HG03457 (cell line): ENCODE data around the gene TRIM46.
"Not testable (repeated sequence)": the region's sequence is repeated elsewhere in the genome, so short reads cannot be mapped to it uniquely, and the experiment has no call there.

ENCODE experiments used
- ATAC-seq: cut with Tn5 transposase; IDR thresholded peaks from one replicate; pipeline ENCODE4 v1.9.1; 2021; ENCODE audit warnings: moderate number of reproducible peaks; ENCODE audit not compliant: unreplicated experiment

TRIM46 gene

GRCh38 chr1:155226188-155226909 is 52.7 kb downstream of the TRIM46 start:
- no peak for ATAC-seq

- no peak for ATAC-seq
These were observed 53.2 kb downstream of the TRIM46 start for GRCh38 chr1:155226910-155227260.

- ATAC-seq: peak; percentile 80
These were observed 53.8 kb downstream of the TRIM46 start for GRCh38 chr1:155227261-155228095.

- ATAC-seq: no peak
These were observed 54.4 kb downstream of the TRIM46 start for GRCh38 chr1:155228096-155228427.

- ATAC-seq: not testable (repeated sequence)
These were observed 57.7 kb downstream of the TRIM46 start for GRCh38 chr1:155231302-155231701.

GRCh38 chr1:155232001-155232978 is 58.6 kb downstream of the TRIM46 start:
- not testable (repeated sequence) for ATAC-seq

- not testable (repeated sequence) for ATAC-seq
These were observed 59.9 kb downstream of the TRIM46 start for GRCh38 chr1:155233502-155233901.
